ENCODE measurements around the gene LRPAP1. TPM values are rescaled to one million over a fixed set of nuclear protein-coding genes. Genes with fewer than 3 reads are reported as not detected.

LRPAP1 gene
- total and polyA plus RNA-seq, 7 donors = 25.2 to 127 (median 87.4) TPM

DNA sequence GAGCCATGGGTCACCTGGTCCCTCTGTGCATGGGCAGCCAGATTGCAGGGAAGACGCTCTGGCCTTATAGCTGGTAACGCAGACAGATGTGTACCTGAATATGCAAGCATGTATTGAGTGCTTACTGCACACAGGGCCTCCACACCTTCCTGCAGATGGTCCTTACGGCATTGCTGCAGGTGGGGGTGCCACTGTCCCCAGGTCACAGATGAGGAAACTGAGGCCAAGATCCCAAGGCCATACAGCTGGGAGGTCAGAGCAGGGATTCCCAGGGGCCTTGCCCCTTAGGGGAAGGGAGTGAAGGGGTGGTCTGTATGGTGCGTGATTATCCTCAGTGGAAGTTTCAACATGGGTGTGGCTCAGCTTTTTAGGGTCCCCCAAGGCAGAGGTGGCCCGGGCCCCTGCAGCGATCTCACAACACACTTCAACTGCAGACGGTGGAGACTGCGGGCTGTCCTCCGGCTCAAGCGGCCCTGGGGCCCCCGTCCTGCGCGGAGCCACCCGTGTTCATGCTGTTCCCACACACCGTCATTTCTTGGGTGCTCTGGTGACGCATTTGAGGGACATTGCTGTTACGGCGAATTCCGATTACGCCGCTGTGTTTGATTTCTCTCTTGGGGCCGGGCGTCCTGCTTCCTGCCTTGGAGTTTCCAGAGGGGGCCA, 61.0 kb downstream of the LRPAP1 start:
- Histone ChIP-seq H3K27ac (no peak overlapping the region), H3K9me3 (no peaks in the 10 kb centered on the region), H3K4me3 (no peak overlapping the region), H3K27me3 (peaks cover 0 to 28% (median 0%) of the 10 kb centered on the region in 3 donors), H3K4me1 (no peaks in the 10 kb centered on the region), H3K36me3 (no peaks in the 10 kb centered on the region)
- DNase-seq = no peak
- TF ChIP-seq, protein P1, sequence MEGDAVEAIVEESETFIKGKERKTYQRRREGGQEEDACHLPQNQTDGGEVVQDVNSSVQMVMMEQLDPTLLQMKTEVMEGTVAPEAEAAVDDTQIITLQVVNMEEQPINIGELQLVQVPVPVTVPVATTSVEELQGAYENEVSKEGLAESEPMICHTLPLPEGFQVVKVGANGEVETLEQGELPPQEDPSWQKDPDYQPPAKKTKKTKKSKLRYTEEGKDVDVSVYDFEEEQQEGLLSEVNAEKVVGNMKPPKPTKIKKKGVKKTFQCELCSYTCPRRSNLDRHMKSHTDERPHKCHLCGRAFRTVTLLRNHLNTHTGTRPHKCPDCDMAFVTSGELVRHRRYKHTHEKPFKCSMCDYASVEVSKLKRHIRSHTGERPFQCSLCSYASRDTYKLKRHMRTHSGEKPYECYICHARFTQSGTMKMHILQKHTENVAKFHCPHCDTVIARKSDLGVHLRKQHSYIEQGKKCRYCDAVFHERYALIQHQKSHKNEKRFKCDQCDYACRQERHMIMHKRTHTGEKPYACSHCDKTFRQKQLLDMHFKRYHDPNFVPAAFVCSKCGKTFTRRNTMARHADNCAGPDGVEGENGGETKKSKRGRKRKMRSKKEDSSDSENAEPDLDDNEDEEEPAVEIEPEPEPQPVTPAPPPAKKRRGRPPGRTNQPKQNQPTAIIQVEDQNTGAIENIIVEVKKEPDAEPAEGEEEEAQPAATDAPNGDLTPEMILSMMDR (IDR thresholded peaks at IDR 0.05) = no peak
- TF ChIP-seq POLR2A (IDR thresholded peaks at IDR 0.05) (no peak), POLR2AphosphoS5 (IDR thresholded peaks at IDR 0.05) (no peak), EP300 (IDR thresholded peaks at IDR 0.05) (no peak)
- intact Hi-C loops (cut with DNase I) = no loop called here
- 88 to 94% methylated on average over 23 of the region's 23 CpGs for WGBS, 2 donors

DNA sequence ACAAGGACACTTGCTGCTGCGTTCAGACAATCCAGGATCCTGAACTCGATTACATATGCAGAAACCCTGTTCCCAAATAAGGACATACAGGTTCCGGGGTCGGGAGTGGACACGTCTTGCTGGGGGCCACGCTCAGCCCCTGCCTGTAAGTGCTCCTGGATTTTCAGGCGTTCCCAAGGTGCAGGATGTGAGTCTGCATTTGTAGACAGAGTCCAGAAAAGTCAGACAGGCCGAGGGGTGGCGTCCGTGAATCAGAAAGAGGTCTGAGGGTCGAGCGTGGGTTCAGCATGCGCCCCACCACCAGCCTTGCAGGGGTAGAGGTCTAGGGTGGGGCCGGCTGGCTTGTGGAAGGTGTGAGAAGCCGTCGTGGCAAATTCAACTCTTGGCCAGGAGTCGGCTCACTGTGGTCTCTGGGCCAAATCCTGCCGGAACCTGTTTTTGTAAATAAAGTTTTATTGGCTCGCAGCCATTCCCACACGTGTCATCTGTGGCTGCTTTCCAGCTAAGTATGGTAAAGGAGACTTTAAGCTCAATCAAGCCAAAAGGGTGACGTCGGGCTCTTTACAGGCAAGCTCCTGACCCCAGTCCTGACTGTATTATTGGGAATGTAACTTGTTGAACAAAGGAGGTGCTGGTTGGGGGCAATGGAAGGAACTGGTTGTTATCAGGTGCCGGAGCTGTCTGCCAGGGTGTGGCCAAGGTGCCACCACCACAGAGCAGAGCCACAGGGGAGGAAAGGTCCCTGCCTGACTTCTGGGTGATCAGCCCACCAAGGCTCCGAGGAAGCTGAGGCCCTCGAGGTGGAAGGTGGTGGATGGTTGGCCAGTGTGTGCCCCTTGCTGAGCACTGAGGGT, 61.8 kb downstream of the LRPAP1 start:
- H3K27me3 ChIP-seq = peaks cover 0 to 32% (median 0%) of the 10 kb centered on the region in 3 donors
- no peak overlapping the region for H3K4me3 ChIP-seq
- 17 to 67% methylated on average over 25 of the region's 25 CpGs for WGBS, 2 donors
- TF ChIP-seq, protein P1 (IDR thresholded peaks at IDR 0.05) = no peak
- TF ChIP-seq POLR2AphosphoS5 (IDR thresholded peaks at IDR 0.05) (no peak), POLR2A (IDR thresholded peaks at IDR 0.05) (no peak), EP300 (IDR thresholded peaks at IDR 0.05) (no peak)
- no peaks in the 10 kb centered on the region for H3K36me3 ChIP-seq
- no peak for DNase-seq
- intact Hi-C loops (cut with DNase I) = no loop called here
- no peaks in the 10 kb centered on the region for H3K9me3 ChIP-seq
- H3K4me1 ChIP-seq = no peaks in the 10 kb centered on the region
- no peak overlapping the region for H3K27ac ChIP-seq

DNA sequence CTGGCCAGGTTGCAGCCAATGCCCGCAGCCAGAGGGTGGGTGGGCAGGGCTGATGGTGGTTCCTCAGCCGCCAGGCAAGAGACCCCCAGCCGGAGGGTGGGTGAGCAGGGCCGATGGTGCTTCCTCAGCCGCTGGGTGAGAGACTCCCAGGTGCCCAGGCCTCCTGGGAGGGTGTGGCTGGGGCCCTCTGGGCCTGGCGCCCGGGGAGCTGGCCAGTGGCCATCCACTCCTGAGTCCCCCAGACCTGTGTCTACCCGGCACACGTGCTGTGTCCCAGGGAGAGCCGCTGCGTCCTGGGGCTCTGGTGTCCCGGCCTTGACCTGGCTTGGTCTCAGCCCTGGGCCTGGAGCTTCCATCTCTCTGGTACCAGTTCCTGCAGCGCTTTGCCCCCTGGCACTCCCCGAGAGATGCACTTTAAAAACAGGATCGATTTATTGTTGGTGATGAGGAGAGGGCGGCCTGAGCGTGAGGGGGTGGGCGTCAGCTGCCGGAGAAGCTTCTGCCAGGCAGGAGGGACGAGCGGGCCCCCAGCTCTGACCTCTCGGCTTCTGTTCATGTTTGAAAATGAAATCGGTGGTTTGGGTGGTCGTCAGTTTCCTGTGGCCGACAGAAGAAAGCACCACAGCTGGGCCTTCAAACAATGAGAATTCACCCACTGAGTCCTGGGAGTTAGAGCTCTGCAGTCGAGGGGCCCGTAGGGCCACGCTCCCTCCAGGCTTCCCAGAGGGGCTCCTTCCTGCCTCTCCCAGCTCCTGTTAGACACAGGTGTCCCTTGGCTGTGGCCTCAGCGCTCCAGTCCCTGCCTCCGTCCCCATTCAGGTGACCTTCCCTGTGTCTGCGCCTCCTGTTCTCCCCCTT, 62.6 kb downstream of the LRPAP1 start:
- intact Hi-C loops (cut with DNase I) = no loop called here
- H3K27ac ChIP-seq = no peak overlapping the region
- peaks cover 0 to 34% (median 0%) of the 10 kb centered on the region in 3 donors for H3K27me3 ChIP-seq
- 43 to 86% methylated on average over 31 of the region's 31 CpGs for WGBS, 2 donors
- DNase-seq = no peak
- H3K36me3 ChIP-seq = no peaks in the 10 kb centered on the region
- H3K9me3 ChIP-seq = no peaks in the 10 kb centered on the region
- TF ChIP-seq EP300 (IDR thresholded peaks at IDR 0.05) (no peak), POLR2A (IDR thresholded peaks at IDR 0.05) (no peak), POLR2AphosphoS5 (IDR thresholded peaks at IDR 0.05) (no peak)
- TF ChIP-seq, protein P1 (IDR thresholded peaks at IDR 0.05) = no peak
- H3K4me1 ChIP-seq = no peaks in the 10 kb centered on the region
- no peak overlapping the region for H3K4me3 ChIP-seq

DNA sequence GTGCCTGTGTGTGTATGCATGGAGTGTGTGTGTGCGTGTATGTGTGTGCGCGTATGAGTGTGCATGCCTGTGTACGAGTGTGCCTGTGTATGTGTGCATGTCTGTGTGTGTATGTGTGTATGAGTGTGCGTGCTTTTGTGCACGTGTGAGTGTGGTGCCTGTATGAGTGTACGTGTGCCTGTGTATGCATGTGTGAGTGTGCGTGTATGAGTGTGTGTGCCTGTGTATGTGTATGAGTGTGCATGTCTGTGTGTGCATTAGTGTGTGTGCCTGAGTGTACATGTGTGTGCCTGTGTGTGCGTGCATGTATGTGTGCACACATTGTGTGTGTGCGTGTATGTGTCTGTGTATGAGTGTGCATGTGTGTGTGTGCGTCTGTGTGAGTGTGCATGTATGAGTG, 63.4 kb downstream of the LRPAP1 start:
- TF ChIP-seq POLR2AphosphoS5 (IDR thresholded peaks at IDR 0.05) (no peak), POLR2A (IDR thresholded peaks at IDR 0.05) (no peak), EP300 (IDR thresholded peaks at IDR 0.05) (no peak)
- TF ChIP-seq, protein P1 (IDR thresholded peaks at IDR 0.05) = no peak
- intact Hi-C loops (cut with DNase I) = no loop called here
- WGBS, 2 donors = 92 to 98% methylated on average over 11 of the region's 11 CpGs

More for the DNA sequence above, 63.4 kb downstream of the LRPAP1 start:
- Histone ChIP-seq H3K27me3 (peaks cover 0 to 35% (median 3%) of the 10 kb centered on the region in 3 donors), H3K4me3 (no peak overlapping the region), H3K27ac (no peak overlapping the region), H3K4me1 (peaks cover 0 to under 1% (median under 1%) of the 10 kb centered on the region in 4 donors), H3K36me3 (no peaks in the 10 kb centered on the region), H3K9me3 (no peaks in the 10 kb centered on the region)
- no peak for DNase-seq

Measured in sigmoid colon (tissue), 7 donors.